ENCODE data around the gene GNAL.

The GNAL gene

DNA sequence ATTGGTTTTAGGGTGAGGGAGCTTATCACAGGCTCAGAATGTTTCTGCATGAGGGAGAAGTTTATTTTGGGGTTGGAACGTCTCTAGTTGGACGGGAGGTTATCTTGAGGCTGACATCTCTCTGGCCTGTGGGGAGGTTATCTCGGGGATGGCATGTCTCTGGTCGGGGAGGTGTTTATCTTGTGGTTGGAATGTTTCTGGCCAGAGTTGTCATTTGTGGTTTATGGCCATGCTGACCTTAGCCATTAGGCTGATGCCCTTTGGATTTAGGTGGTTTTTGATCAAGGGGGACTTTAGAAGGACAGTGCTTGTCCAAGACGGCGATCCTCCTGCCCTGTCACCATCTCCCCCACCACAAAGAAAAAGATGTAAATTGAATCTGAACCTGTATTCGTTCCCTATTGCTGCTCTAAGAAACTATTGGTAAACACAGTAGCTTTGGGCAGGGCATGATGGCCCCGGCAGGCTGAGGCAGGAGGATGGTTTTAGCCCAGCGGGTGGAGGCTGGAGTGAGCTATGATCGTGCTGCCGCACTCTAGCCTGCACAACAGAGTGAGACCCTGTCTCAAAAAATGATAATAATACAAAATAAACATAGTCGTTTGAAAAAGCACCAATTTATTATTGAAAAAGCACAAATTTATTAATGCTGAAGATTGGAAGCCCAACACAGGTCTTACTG is 236.9 kb downstream of the GNAL start:
- FAIRE-seq = no peak

DNA sequence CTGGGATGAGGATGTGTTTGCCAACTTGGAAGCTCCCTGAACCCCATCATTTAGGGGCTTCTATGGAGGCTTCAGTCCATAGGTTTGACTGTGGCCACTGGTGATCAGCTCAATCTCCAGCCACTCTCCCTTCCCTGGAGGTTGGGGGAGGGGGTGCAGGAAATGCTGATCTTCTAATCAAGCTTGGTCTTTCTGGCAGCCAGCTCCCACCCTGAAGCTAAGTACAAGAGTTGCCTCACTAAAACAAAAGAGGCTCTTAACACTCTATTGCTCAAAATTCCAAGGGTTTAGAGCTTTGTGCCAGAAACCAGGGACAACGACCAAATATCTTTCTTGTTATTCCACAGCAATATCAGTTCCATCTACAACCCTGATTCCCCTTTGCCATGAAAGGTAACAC is 238.4 kb downstream of the GNAL start:
- FAIRE-seq = no peak

DNA sequence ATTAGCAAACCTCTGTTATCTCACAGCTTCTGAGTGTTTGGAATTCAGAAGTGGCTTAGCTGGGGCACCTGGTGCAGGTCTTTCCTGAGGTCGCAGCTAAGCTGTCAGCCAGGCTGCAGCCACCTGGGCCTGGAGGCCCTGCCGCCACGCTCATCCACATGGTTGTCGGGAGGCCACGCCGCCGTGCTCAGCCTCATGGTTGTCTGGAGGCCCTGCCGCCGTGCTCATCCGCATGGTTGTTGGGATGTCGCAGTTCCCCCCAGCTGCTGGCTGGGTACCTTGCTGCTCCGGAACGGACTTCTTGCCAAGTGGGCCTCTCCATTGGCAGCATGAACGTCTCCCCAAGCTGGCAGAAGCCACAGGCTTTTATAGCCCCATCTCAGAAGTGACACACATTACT is 243.3 kb downstream of the GNAL start:
- FAIRE-seq = no peak

Data from islet of Langerhans (tissue), 1 donor.